Measurements from ENCODE around the gene KDM4F.

DNA sequence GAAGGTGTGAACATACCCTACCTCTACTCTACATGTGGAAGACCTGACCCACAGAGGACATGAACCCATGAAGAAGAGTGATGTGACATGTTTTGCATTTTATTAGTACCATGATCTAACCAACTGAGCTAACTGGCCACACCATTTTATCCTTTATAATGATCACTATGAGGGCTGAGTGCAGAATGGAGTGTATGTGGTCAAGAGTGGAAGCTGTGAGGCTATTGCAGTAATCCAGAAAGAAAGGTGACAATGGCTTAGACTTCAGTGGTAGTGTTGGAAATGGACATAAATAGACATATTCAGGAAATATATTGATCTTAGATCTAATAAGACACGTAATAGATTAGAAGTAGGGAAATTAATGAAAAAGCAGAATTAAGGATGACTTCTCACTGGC, 21.2 kb downstream of the KDM4F start:
- TF ChIP-seq, protein P1, sequence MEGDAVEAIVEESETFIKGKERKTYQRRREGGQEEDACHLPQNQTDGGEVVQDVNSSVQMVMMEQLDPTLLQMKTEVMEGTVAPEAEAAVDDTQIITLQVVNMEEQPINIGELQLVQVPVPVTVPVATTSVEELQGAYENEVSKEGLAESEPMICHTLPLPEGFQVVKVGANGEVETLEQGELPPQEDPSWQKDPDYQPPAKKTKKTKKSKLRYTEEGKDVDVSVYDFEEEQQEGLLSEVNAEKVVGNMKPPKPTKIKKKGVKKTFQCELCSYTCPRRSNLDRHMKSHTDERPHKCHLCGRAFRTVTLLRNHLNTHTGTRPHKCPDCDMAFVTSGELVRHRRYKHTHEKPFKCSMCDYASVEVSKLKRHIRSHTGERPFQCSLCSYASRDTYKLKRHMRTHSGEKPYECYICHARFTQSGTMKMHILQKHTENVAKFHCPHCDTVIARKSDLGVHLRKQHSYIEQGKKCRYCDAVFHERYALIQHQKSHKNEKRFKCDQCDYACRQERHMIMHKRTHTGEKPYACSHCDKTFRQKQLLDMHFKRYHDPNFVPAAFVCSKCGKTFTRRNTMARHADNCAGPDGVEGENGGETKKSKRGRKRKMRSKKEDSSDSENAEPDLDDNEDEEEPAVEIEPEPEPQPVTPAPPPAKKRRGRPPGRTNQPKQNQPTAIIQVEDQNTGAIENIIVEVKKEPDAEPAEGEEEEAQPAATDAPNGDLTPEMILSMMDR (IDR thresholded peaks at IDR 0.05): no peak
- no peak for TF ChIP-seq POLR2A (IDR thresholded peaks at IDR 0.05)
